A549 (cell line): ENCODE results near the gene MRPS26.
"Not testable (repeated sequence)": the region's sequence is repeated elsewhere in the genome, so short reads cannot be mapped to it uniquely, and the experiment has no call there.

Experiments used
- BHLHE40 ChIP-seq: IDR thresholded peaks from 2 replicates; pipeline ENCODE4 v1.6.1; 2012; ENCODE audit warnings: low read depth, low read length, inconsistent platforms
- CTCF ChIP-seq: fragments of >200 bp; sonication (Bioruptor Twin); formaldehyde crosslinking; IDR thresholded peaks from 3 replicates; pipeline ENCODE4 v1.5.1; 2016
- EP300 ChIP-seq, 2 experiments: fragments of >200 bp; sonication (Bioruptor Twin); formaldehyde crosslinking; IDR thresholded peaks; 2 replicates in 1 of 2; 3 replicates in 1 of 2; pipeline ENCODE4 v1.6.1; 2016 to 2017
- HOXA7 ChIP-seq: fragments of 250-450 bp; sonication (Bioruptor Pico); IDR thresholded peaks from 2 replicates; pipeline ENCODE4 v1.5.0; 2020; ENCODE audit warnings: mild to moderate bottlenecking, moderate library complexity
- RCOR1 ChIP-seq: fragments of 150-350 bp; IDR thresholded peaks from 2 replicates; pipeline ENCODE4 v1.6.1; 2014; ENCODE audit warnings: antibody characterized with exemption, low read length, low read depth
- REST ChIP-seq: fragments of 200-600 bp; sonication (generic); IDR thresholded peaks from 2 replicates; pipeline ENCODE4 v1.6.1; 2016; ENCODE audit warnings: antibody characterized with exemption, mild to moderate bottlenecking, moderate library complexity
- SMC3 ChIP-seq: fragments of >200 bp; sonication (Bioruptor Twin); formaldehyde crosslinking; IDR thresholded peaks from 3 replicates; pipeline ENCODE4 v1.6.1; 2018; ENCODE audit warnings: inconsistent platforms

GRCh38 chr20:3073251-3073643, 27.4 kb downstream of the MRPS26 start:
- not testable (repeated sequence) for TF ChIP-seq CTCF; HOXA7 (CRISPR knock-in tag); EP300 (IDR thresholded peaks at IDR 0.05); REST; BHLHE40; SMC3; RCOR1
